HPDE6-E6E7 (cell line): ENCODE results near the gene GAL3ST2.
"Not testable (repeated sequence)": the region's sequence is repeated elsewhere in the genome, so short reads cannot be mapped to it uniquely, and the experiment has no call there.

Experiments used
- DNase-seq: peaks from one replicate; pipeline ENCODE4 v3.0.0; 2011; ENCODE audit warnings: missing footprints; ENCODE audit errors: extremely low spot score

Gene GAL3ST2

DNA sequence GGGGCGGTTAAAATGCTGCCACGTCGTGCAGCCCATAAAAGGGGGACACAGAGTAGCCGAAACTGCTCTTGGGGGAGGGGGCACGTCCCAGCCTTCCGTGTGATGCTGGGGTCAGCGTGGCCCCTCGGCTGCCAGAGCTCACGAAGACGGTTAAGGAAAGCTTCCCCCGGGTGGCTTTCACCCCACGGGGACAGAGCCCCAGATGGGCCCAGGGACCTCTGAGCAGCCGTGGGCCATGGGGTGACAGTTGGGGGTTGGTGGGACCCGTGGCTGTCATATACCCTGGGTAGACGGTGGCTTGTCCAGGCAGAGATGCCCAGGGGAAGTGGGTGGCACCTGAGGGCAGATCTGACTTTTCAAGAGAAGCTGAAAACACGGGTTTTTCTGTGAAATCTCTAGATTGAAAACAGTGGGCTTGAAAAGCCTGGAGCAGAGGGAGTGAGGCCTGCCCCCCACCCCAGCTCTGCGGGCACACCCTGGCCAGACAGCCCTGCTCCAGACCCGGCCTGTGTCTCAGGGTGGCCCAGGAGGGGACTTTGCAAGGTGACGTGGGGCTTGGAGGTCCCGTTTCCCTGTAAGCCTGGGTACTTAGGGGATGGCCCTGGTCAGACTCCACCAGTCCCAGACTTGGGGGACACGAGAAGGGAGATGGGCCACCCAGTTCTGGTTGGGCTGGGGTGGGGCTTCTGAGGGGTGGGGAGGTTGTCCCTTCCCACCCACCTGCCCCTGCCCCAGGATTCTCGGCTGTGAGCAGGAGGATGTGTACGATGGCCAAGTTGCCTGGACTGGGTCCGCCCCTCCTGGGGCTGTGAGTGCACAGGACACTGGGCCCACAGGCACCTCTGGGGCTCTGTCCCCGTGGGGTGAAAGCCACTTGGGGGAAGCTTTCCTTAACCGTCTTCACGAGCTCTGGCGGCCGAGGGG is 33.0 kb downstream of the GAL3ST2 start:
- DNase-seq = no peak

DNA sequence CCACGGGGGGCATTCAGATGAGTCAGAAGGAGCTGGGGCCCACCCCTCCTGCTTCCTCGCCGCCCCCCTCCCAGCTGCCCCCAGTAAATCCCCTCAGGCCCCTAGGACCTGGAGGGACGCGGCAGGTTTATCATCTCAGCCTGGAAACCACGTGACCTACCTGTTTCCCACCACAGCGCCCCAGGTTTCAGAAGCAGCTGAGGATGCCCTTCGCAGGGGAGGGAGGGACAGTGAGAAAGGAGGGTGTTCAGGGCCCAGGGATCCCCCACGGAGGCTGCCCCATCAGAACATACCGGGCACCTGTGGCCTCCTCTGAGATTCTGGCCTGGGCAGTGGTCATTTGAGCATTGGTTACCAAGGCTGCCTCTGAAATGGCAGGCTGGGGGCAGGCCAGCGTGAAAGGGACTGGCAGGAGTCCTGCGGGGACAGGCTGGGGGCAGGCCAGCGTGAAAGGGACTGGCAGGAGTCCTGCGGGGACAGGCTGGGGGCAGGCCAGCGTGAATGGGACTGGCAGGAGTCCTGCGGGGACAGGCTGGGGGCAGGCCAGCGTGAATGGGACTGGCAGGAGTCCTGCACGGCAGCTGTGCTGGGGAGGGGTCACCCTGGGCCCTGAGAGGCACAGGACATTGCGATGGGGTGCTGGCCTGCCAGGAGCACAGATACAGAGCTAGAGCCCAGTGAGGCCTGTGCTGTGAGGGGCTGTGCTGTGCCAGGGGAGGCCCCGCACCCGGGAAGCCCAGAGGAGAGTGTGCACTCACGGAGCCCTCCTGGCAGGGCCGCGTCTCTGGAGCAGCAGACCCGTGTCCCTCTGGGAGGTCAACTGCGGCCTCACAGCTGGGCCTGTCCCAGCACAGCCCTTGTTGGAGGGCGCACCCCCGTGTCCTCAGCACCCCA is 33.9 kb downstream of the GAL3ST2 start:
- no peak for DNase-seq

DNA sequence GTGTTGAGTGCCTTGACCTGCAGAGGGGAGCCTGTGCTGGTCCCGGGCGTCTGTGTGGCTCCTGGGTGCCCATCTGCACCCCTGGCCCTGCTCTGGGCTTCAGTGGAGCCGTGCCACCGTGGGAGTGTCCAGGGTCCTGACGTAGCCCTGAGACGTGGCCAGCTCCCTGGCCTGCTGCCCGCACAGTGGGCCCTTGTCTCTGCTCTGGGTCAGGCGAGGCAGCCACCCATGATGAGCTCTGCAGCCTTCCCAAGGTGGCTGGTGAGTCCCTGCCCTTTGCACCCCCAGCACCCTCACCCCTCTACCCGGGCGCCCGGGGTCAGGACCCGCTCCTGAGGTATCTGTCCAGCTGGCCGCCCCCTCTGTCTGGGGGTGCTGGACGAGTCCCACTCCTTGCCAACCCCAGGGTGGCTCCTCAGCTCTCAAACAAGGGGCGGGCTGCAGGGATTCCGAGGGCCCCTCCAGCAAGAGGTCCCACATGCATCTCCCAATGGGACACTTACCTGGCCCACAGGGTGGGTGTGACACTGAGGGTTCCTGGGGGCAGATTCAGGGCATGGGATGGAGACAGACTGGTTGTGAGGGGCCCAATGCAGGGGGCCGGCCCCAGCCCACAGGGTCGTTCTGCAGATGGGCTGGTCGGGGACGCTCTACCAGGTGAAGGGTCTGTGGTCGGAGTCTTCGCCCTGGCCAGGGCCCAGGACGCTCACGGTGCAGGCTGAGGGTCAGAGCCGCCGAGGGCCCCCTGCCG is 34.8 kb downstream of the GAL3ST2 start:
- no peak for DNase-seq

DNA sequence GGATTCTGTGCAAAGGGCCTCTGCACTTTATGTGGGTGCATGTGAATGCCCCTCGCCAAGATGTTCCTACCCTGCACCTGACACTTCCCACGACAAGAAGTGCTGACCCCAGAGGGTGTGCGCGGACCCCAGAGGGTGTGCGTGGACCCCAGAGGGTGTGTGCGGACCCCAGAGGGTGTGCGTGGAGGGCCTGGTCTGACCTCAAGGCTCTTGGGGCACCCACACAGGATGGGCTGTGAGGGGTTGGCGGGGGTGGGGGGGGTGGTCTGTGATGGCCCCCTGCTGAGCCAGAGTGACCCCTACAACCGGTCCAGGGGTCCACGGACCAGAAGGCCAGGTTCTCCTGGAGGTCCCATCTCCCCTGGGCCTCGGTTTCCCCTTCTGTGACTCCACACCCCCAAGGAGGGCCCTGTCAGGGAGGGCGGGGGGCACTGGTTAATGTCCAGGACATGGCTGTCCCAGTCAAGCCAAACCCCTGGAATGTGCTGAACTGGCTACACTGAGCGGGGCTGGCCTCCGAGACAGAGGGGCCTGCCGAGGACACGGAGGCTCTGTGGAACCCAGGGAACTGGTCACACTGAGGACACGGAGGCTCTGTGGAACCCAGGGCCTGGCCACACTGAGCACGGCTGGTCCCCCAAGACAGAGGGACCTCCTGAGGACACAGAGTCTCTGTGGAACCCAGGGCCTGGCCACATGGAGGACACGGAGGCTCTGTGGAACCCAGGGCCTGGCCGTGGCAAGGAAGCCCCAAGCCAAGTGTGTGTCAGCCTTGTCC is 35.5 kb downstream of the GAL3ST2 start:
- no peak for DNase-seq

DNA sequence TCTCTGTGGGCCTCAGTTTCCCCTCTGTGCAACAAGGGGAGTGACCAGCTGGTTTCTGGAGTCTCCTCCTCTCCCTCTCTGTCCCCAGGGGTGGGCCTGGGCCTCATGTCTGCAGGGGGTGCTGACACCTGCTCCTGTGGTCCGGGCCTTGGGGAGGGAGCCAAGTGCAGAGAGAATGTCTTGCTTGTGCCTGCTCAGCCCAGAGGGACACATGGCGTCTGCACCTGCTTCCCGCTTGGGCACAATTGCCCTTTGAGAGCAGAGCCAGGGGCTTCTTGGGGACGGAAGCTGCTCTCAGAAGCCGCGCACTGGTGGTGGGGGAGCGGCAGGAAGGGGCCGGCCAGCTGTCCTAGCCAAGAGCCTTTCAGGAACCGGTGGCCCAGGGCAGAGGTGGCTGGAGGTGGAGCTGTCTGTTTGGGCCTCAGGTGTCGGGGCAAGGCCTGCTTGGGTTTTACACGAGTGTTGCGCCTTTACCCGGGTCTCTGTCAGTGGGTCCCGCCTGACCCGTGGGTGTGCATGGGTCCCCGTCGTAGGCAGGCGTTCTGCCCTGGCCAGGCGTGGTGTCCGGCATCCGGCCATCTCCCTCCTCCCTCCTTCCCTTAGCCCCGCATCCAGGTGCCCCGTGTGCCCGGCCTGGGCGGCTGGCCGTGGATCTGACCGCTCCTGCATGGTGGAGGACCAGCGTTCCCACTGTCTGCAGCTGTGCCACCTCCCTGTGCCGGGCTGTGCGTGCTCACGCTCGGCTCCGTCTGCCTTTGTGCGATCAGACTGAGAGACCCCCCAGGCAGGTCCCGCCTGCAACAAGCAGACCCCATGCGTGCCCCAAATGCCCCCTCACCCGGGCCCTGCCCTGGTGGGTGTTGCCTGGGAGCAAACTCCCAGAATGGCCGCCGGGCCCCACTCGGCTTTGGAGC is 36.4 kb downstream of the GAL3ST2 start:
- DNase-seq = no peak

DNA sequence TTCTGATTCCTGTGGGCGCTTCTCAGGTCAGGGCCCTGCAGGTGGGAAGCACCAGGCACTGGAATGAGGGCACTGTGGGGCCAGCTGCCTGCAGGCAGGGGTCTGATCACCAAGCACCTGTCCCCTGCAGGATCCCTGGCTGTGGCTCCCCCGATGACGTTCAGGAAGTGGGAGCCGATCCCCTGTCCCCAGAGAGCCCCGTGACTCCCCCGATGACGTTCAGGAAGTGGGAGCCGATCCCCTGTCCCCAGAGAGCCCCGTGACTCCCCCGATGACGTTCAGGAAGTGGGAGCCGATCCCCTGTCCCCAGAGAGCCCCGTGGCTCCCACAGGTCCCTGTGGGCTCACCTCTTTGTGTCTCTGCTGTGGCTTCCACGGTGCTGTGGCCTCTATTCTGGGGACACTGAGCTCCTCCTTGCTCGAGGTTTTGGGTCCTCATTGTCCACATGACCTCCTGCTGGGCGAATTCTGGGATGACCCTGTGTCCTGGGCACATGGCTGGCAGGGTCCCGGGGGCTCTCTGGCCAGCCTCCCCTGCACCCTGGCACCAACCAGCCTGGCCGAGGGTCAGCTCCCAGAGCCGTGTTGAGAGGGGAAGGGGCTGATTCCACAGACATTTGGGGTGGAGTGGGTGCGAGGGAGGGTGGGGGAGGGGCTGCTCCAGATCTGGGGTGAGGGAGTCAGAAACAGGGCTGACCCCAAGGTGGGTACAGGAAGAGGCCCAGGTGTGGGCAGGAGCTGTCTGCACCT is 37.2 kb downstream of the GAL3ST2 start:
- DNase-seq = no peak

DNA sequence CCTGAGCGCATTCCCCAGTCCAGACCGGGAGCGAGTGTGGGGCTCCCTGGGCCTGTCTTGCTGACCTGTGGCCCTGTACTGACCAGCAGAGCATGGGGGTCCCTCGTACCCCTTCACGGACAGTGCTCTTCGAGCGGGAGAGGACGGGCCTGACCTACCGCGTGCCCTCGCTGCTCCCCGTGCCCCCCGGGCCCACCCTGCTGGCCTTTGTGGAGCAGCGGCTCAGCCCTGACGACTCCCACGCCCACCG is 37.7 kb downstream of the GAL3ST2 start:
- DNase-seq = no peak

DNA sequence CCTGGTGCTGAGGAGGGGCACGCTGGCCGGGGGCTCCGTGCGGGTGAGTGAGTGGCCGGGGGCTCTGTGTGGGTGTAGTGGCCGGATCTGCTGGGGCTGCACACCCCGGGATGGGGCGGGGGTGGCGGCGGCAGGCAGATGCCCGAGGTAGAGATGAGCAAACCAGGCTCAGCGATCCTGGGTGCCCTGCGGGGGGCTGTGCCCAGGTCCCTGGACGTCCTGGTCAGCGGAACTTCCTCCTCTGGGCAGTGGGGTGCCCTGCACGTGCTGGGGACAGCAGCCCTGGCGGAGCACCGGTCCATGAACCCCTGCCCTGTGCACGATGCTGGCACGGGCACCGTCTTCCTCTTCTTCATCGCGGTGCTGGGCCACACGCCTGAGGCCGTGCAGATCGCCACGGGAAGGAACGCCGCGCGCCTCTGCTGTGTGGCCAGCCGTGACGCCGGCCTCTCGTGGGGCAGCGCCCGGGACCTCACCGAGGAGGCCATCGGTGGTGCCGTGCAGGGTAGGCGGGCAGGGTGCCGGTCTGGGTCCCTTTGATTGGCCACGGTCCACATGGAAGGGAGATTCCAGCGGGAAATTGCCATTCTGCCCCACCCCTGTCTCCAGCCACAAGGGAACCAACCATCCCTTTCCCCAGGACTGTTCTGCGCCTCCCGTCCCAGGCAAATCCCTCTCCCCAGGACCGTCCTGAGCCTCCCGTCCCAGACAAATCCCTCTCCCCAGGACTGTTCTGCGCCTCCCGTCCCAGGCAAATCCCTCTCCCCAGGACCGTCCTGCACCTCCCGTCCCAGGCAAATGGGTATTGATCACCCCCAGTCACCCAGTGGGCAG is 38.2 kb downstream of the GAL3ST2 start:
- DNase-seq = no peak

DNA sequence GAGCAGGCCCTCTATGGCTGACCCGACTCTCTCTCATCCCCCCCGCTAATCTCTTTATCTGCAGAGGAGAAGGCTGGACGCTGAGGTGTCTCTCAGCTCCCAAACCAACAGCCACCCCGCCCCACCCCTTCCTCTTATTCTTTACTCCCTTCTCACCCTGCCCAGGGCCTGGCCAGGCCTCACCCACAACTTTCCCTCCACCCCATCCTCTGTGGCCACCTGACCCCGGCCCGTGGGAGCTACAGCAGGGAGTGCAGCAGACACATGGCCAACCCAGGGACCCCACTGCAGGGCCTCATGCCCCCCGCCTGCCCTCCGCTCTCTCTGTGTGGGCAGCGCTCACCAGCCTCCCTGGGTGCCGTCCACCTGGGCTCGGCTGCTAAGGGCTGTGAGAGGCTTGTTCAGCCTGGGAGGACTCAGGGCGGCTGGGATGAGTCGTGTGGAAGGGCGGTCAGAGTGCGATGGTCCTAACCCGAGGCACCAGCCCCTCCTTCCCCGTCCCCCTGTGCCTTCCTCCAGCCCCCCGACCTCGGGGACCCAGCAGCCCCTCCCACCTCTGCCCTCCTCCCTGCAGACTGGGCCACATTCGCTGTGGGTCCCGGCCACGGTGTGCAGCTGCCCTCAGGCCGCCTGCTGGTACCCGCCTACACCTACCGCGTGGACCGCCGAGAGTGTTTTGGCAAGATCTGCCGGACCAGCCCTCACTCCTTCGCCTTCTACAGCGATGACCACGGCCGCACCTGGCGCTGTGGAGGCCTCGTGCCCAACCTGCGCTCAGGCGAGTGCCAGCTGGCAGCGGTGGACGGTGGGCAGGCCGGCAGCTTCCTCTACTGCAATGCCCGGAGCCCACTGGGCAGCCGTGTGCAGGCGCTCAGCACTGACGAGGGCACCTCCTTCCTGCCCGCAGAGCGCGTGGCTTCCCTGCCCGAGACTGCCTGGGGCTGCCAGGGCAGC is 39.1 kb downstream of the GAL3ST2 start:
- DNase-seq = no peak

DNA sequence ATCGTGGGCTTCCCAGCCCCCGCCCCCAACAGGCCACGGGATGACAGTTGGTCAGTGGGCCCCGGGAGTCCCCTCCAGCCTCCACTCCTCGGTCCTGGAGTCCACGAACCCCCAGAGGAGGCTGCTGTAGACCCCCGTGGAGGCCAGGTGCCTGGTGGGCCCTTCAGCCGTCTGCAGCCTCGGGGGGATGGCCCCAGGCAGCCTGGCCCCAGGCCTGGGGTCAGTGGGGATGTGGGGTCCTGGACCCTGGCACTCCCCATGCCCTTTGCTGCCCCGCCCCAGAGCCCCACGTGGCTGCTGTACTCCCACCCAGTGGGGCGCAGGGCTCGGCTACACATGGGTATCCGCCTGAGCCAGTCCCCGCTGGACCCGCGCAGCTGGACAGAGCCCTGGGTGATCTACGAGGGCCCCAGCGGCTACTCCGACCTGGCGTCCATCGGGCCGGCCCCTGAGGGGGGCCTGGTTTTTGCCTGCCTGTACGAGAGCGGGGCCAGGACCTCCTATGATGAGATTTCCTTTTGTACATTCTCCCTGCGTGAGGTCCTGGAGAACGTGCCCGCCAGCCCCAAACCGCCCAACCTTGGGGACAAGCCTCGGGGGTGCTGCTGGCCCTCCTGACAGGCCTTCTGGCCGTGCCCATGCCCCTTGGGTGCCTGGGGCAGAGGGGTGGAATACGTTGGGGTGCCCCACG is 40.0 kb downstream of the GAL3ST2 start:
- no peak for DNase-seq

DNA sequence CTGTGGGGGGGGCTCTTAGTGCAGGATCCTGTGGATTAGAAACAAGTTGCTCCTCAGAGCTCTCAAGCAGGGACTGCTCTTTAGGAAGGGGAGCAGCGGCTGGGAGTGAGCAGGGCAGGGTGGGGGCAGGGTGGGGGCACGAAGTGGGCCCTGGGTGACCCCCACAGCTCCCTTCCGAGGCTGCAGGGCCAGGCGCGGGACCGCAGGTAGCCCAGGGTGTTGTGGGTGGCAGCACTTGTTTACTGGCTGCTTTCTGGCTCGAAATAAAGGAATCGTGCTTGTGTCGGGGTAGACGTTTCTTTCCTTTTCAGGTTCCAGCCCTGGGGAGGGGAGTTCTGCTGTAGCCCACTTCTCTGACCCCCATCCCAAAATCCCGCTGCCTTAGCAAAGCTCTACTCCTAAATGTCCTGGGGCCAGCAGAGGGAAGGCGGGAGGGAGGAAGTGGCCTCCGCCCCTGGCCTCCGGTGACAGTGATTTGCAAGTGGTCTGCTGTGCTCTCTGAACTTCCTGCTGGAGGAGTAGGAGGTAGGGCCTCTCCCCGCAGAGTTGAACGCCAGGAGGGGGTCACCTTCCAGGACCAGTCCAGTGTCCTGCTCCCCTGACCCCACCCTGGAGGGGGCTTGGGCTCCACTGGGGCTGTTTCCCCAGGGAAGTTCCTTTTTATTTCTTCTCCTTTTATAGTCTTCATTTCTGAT is 40.7 kb downstream of the GAL3ST2 start:
- no peak for DNase-seq

DNA sequence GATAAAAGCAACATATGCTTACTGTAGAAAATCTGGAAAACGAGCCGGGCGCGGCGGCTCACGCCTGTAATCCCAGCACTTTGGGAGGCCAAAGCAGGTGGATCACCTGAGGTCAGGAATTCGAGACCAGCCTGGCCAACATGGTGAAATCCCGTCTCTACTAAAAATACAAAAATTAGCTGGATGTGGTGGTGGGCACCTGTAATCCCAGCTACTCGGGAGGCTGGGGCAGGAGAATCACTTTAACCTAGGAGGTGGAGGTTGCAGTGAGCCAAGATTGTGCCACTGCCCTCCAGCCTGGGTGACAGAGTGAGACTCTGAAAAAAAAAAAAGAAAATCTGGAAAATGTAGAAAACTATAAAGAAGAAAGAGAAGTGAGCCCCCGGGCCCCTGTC is 41.2 kb downstream of the GAL3ST2 start:
- not testable (repeated sequence) for DNase-seq

DNA sequence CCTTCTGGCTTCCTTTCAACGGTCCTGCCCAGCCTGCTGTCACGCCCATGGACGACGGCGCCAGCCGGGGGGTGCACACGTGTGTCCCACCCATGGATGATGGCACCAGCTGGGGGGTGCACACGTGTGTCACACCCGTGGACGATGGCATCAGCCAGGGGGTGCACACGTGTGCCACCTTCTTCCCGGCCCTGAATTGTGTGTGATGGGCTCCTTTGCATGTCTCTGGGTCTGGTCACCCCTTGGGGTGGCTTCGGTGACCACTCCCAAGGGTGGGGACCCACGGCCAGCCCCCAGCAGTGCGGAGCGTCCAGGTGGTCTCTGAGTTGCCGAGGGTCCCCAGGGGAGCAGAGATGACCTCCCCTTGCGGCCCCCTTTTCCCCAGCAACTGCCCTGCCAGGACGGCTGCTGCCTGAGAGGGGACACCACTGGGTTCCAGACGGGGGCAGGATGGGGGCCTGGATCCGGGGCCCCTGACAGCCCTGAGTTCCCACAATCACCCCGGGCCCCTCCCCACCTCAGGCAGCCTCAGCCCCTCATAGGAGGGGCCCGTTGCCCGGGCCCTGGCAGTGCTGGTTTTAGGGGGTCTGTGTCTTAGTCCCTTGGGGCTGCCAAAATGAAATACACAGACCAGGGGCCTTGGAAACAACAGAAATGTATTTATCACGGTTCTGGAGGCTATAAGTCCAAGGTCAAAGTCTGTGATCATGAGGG is 41.8 kb downstream of the GAL3ST2 start:
- no peak for DNase-seq

DNA sequence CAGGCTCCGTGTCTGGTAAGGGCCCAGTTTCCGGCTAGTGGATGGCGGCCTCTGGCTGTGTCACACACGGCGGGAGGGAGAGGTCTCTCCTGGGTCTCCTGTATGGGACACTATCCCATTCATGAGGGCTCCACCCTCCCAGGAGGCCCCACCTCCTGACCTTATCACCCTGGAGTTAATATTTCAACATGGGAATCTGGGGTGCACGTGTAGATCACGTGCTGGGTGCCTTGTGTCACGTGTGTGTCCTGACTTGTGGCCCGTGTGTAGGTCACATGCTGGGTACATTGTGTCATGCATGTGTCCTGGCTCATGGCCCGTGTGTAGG is 42.3 kb downstream of the GAL3ST2 start:
- no peak for DNase-seq

DNA sequence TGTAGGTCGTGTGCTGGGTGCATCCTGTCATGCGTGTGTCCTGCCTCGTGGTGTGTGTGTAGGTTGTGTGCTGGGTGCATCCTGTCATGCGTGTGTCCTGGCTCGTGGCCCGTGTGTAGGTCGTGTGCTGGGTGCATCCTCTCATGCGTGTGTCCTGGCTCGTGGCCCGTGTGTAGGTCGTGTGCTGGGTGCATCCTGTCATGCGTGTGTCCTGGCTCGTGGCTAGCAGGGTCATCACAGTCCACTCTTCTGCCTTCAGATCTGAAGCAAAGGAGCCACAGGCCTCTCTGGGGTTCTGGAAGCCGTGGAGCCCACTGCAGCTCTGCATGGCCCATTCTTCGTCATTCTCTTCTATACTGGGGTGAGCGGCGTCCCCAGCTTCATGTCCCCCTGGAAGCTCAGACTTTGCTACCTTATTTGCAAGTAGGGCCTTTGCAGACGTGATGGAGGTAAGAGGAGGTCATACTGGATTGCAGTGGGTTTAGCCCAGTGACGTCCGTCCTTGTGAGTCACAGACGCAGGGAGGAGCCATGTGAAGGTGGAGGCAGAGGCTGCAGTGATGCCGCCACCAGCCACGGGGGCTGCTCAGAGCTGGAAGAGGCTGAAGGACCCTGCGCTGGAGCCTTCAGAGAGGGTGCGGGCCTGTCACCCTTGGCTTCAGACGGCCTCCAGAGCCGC is 43.5 kb downstream of the GAL3ST2 start:
- not testable (repeated sequence) for DNase-seq
